Daoy (cell line): ENCODE measurements around the gene DGKG. TPM values are rescaled to one million over a fixed set of nuclear protein-coding genes. Genes with fewer than 3 reads are reported as not detected.
A peak's percentile ranks its signal among the peaks of the same experiment; 100 is the strongest.

Experiments used
- DNase-seq: peaks from one replicate; pipeline ENCODE4 v3.0.0-alpha.2; 2015; ENCODE audit warnings: low read depth
- total RNA-seq: library from RNA; depleted of rRNA; stranded (reverse); fragments of >200 nt; shearing (Covaris generic); gene quantifications from 2 replicates; pipeline ENCODE4 v1.2.3, GENCODE V29; 2014; rRNA removed

The DGKG gene
- 12.7 and 20.5 TPM in 2 replicates for total RNA-seq

DNA sequence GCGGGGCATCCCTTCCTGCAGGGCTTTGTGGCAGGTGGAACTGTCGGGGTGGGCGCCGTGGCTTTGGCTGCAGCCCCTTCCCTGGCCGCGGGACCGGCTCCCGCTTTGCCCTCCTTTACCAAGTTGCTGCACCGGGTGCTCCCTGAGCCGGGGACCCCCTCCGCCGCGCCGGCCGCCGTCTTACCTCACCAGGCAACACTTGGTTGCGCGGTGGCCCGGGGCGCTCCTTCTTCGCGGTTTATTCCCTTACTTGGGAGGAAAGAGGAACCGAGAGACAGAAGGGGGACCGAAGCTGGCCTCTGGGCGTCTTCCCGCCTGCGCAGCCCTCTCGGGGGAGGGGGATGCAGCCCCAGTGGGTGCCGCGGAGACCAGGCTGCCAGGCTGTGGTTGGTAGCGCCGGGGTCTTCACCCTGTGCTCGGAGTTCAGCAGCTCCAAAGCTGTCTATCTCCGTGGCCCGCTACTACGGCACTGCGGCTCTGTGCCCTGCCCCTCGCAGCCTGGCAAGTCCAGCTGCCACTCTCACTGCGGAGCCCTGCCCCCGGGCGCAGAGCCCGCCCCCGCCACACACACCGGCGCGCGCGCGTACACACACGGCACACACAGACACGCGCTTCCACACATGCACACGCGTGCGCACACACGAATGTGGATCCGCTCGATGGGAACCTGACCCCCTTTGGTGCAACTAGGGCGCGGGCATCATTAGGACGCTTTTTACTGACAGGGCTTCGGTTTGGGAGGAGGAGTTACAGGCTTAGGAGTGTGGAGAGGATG is at the start of gene DGKG:
Gene DGKG (minus strand): TSS at position 473 of the 775 bp plus-strand sequence. CDS start 41,775 bp downstream, outside the sequence.
- DNase-seq, result peak; percentile 58

DNA sequence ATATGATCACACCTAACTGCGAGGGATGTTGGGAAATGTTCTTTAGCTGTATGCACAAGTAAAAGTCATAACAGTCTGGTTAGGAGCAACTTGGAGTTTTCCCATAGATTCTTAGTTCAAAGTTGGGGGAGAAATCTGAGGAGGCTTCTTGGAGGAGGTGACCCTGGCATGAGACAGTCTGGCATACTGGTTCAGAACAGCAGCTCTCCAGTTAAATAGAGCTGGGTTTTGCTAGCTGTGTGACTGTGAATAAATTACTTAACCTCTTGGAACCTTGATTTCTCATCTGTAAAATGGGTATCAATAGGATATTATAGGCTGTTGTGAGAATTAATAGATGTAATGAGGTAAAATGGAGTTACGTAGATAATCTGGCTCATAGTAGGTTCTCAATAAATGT is 49.1 kb upstream of the DGKG start:
- no peak for DNase-seq

DNA sequence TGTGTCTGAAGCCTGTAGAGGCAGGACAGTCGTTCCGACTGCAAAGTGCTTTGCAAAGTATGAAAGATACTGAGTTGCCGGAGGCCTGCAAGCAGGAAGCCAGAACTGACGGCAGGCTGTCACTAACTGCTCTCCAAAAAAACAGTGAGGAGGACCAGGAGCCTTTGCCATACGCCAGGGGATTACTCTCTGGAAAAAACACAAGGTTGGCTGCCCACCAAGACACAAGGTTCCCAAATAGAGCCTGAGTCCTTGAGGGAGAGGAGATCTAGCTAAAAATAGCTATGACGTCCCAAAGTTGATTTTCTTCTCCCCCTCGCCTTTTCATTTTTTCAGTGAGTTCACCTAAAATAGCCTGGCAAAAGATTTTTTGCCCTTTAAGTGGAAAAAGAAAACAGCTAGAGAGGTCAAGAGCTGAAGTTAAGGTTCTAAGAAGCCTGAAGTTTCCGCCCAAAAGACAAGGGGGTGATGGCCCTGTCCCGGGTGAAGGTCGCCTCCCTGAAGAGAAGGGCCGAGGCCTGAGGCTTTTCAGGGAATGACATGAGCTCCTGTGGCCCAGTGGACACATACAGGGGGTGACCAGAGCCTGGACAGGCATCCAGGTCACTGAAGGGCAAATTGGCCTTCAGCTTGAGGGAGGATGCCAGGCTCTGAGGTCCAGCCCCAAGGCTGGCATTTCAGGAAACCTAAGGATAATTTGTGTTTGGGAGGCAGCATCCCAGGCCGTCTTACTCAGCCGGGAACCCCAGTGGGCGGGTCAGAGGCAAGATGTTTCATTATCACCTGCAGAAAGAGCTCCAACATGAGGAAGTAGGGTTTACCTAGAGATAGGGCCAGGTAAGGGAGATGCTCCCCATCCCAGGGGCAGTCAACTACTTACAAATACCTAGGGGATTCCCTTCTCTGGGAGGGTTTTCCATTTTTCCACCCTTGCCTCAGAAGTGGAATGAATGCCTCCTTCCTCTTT is 44.9 kb upstream of the DGKG start:
- no peak for DNase-seq

DNA sequence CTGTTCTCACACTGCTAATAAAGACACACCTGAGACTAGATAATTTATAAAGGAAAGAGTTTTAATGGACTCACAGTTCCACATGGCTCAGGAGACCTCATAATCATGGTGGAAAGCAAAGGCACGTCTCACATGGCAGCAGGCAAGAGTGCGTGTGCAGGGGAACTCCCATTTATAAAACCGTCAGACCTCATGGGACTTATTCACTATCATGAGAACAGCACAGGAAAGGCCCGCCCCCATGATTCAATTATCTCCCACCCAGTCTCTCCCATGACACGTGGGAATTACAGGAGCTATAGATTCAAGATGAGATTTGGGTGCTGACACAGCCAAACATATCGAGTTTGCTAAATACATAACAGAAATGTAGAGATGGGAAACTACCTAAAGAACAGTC is 39.5 kb upstream of the DGKG start:
- DNase-seq, result no peak

DNA sequence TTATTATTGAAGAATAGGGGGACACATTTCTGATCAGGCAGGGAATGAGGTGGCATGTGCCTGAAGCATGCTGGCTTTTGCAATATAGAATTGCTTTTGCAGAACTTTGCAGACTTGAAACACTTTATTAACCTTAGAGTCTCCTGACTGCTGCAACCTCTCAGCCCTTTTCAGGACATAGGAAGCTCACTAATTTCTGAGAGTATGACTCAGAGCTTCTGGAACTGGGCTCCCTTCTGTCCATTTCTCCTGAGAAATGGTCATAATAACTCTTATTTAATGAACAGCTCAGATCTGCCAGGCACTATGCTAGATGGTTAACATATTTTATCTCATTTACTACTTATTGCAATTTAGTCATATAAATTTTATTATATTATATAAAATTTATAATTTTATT is 38.6 kb upstream of the DGKG start:
- no peak for DNase-seq

DNA sequence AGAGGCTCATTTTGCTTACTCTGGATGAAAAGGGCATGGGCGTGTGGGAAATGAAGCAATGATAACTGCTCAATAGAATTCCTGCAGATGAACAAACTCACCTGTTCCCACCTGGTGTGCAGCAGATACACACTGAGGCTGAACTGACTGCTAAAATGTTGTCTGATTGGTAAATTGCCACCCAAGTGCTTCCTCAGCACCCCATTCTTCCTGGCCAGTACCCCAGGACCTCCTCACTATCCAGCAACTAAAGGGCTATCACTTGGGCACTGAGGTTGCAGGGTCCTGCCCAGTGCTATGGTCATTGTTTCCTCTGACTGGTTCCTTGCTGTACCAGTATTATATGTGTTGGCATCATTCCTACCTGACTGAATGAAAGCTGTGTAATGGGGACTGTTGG is 38.0 kb upstream of the DGKG start:
- DNase-seq, result no peak

DNA sequence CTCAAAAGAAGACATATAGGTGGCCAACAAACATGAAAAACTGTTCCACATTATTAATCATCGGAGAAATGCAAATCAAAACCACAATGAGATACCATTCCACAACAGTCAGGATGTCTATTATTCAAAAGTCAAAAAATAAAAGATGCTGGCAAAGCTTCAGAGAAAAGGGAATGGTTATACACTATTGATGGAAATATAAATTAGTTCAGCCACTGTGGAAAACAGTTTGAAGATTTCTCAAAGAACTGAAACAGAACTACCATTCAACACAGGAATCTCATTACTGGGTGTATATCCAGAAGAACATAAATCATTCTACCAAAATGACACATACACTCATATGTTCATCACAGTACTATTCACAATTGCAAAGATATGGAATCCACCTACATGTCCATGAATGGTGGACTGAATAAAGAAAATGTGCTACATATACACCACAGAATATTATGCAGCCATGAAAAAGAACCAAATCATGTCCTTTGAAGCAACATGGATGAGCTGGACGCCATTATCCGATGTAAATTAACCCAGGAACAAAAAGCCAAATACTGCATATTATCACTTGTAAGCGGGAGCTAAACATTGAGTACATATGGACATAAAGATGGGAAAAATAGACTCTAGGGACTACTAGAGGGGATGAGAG is 32.7 kb upstream of the DGKG start:
- DNase-seq, result no peak

DNA sequence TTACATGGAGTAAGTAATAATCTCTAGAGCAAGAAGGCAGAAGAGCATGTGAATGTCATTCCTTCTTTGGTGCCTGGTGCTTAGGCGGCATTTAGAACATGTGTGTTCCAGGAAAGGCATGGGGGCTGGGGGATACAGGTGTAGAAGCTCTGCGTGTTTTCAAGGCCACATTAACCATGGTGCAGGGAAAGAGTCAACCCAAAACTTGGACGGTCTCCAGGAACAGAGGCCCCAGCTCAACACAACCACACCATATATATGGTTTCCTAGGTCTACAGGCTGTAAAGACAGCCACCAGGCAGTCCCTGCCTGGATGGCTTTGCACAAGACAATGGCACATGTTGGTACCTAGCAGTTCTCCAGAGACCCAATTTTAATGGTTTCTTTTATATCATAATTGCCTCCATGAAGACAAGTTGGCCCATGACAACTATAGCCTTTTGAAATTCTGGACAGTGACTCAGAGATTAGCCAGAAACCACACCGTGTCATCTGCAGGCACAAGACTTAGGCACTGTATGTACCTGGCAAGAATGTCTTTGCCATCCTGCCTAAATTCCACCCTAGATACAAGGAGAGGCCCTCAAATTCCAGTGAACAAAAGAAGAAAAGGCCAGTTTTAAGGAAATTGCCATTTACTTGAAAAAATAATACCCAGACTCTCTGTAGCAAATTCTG is 25.0 kb upstream of the DGKG start:
- no peak for DNase-seq

DNA sequence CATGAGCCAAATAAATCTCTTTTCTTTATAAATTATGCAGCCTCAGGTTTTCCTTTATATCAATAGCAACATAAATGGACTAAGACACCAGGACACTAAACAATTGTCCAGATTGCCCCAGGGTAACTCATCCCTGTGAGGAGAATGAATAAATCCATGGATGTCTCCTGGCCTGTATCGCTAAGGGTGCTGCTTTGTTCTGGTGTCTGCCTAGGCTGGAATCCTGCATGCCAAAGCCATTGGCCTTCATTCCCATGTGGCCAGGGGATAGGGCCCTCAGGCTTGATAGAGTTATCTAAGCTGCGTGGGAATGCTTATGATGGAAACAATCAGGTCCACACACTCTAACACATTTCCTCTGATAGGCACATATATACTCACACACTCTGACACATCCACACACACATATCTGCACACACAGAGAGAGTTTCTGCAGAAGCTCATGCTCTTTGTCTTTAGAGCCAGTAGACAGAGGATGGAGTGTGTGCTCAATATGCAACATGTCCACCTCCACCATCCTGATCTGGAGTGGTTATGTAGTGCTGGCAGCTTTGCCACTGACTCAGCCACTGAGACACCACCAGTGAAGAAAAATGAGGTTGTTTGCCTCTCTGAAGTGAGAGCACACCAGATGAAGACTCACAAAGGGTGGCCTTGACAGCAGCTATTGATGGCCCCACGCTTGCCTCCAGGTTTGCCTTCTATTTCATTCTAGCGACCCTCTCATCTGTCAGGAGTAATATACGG is 24.0 kb upstream of the DGKG start:
- DNase-seq, result no peak

DNA sequence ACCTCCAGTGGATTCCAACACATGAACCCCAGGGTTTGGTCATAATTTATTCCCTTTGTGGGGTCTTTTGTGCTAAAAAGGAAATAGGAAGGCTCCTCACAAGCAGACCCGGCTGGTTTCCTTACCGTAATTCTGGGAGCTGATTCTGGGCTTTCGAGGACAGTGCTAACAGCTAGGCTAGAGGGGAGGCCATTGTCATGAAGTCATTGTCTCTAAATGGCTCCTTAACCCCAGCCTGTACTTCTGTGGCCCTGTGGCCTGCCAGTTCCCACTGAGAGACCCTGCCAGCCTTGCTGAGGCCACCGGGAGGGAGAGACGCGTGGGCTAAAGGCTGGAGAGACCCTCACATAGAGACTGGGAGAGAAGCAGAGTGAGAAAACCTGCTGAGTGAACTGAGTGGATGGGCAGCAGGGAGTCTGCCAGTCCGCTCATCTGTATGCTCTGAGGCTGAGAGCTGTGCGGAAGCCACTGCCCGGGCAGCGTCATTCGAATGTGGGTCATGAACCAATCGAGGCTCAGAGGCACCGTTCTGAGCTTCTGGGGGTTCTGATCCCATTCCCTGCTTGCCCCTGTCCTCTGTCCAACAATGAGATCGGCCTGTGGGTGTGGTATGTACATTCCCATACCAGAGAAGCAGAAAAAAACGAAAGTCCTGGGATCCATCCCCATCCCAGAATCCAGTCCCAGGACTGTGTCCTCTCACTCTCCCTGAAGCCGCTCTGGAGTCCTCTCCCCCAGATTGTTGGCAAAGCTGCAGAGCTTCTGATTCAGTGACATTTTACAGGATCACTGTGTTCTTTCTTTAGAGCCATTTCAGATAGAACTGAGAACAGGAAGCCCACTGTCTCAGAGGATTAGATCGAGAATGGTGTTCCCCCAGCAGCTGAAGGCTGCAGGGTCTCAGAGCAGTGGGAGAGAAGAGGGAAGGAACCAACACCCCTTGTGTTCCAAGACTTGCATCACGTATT is 21.3 kb upstream of the DGKG start:
- DNase-seq, result no peak

DNA sequence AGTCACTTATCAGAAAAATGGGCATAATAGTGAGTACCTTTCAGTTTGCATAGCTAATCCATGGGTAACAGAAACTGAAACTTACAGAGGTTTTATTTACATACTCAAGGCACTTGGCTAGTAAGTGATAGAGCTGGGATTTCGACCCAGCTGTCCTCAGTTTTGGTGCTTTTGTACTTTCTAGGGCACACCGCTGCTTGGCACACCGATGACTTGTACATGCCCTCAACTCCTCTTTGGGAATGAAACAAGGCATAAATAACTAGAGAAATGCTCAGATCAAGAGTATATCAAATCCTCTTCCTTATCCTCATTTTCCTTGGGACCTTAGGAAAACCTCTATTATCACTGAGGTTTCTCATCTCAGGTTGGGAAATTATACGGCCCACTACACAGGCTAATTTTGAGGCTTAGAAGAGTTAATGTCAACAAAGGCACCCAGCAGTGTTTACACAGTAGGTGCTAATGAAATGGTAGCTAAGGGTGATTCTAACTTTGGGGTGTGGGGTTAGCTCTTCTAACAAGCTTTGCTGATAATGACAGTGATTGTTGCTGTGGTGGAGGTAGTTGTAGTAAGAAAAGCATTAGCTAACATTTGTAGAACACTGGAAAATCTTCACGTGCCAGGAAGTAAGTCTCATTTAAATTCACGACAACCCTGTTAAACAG is 20.3 kb upstream of the DGKG start:
- no peak for DNase-seq

DNA sequence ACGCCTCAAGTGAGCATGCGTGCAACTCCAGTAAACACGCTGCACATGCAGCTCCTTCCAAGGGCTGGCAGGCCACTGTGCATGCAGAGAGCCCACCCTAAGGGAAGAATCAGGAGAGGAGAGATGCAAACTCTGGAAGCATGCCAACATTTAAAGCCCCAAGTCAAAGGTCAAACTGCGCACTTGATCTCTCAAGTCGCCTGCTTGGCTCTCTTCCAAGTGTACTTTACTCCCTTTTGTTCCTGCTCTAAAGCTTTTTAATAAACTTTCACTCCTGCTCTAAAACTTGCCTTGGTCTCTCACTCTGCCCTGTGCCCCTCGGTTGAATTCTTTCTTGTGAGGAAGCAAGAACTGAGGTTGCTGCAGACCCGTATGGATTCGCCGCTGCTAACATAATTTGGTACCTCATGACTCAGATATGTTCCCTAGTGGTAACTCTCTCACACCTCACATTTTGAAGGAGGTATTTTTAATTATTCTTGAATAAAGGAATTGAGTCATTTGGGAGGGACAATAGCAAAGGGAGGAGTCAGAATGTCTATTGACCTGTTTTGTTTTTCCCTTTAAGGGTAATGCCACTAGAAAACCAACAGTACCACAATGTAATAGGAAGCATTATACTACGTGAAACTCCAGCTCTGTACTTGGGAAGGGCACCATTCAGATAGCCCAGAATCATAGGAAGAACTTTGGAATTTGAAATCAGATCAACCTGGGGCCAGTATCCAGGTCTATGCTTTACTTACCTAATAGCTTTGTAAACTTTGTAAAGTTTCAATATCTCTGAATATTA is 19.6 kb upstream of the DGKG start:
- DNase-seq, result no peak

DNA sequence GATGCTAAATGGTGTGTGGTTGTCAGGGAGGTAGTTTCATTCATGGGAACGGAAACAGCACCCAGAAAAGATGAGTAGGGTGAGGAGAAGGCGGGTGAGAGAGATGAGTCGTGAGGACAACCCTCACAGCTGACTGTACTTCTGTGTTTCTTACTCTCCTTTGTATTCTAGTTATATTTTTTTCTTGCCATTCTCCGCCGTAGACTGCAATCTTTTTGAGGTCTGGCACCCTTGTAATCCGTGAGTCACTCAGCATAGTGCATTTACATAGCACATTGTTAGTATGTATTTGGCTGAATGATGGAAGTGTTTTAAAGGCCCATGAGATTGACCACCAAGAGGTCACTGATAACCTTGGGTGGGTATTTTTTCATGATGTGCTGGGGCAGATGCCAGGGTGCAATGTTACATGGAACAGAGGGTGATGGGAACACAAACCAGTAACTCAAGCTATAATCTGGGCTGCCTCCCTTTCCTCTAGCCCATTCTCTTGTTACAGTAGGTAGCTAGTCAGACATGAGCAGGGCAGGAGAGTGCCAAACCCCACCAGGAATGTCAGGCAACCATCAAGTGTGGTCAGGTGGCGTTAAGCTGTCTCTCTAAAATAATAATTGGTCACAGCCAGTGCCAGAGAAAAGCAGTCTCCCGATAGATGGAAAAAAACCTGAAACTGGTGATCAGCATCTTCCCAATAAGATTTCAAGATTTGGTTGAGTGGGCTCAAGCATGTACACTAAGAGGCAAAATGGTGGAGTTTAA is 18.8 kb upstream of the DGKG start:
- DNase-seq, result peak; percentile 56

DNA sequence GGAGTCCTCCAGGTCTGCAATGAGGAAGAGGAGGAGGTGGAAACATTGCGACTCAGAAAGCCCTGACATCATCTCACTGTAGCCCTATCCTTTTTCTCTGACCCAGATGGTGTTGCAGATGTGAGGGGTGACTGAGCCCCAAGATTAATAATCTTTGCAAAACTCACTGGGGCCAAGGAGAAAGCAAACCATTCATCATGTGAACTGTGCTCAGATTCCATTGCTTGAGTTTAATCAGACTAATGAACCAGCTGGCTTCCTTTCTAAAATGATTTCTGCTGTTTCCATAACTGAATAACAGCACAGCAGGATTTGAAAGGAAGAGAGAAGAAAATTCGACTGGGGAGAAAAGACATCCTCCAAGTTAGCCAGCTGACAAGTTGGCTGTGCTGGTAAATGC is 13.4 kb upstream of the DGKG start:
- no peak for DNase-seq

DNA sequence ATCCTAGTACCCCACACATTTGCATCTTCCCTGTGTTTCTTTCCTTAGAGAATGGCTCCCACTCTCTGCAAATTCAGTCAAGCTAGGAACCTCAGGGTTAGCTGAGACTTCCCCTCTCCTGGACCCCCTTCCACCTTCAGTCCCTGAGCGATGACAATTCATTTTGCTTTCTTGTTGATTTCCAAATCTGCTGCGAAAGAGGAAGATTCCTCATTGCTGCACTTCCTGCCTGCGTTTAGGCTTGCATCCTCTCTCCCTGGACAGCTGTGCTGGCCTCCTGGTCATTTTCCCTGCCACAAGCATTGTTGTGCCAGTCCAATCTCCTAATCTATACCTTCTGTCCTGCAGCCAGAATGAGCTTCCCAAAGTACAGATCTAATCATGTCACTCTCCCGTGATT is 12.3 kb upstream of the DGKG start:
- DNase-seq, result no peak

DNA sequence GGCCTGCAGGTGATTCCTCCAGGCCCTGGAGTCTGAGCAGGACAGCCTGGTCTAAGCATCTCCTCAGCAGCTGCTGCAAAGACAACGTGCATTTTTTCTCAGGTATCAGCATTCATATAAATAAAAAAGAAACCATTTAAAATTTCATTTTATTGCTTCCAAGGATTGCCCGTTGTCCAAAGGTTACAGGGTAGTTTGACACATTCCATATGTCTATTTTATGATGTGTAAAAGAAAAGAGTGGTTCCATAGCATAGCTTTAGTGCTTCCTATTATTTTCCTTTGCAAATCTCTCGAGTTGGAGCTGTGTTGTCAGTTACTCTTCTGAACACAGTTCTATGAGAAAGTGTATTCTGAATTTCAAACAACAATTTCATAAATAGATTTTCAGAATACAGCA is 7.2 kb upstream of the DGKG start:
- no peak for DNase-seq

DNA sequence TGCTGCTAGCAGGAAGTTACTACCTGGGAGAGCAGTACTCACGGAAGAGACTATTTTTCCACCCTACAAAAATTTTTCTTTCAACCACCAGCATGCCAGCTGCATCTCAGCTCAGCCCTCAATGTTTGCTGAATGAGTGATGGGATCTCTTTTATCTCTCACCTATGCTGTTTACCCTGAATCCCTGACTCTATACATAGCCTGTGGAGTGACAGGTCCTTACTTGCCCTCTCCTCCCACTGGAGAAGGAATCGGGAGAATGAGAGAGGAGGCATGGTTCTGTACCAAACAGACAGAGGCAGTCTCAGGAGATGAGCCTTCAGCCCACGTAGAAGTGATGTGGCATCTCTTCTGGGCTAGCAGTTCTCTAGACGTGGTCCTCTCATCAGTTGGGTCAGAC is 6.7 kb upstream of the DGKG start:
- DNase-seq, result no peak

DNA sequence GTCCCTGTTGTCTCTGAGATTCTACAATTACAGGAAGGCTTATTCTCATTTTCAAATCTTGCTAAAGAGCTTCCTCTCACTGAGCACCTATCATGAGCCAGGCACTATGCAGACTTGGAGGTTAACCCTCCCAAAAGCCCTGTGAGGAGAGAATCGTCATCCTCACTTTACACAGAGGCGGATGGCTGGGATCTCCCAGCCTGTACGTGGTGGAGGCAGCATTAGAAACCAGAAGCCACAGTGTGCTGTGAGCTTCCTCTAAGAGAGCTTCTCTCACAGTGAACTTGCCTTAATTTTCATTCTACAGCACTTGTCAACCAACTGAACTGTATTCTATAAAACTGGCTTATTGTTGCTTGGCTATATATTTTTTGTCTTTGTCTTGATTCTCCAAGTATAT is 6.1 kb upstream of the DGKG start:
- no peak for DNase-seq
